ENCODE measurements around the gene TEDDM1.
"Not testable (repeated sequence)": the region's sequence is repeated elsewhere in the genome, so short reads cannot be mapped to it uniquely, and the experiment has no call there.

TEDDM1 gene

GRCh38 chr1:182400567-182400966, at the start of gene TEDDM1:
TEDDM1 (minus strand) TSS chr1:182400667; CDS start chr1:182400485, 182 bp downstream.
- no peak within 1 kb of the TSS for H3K27ac ChIP-seq
- no peak for DNase-seq (ENCODE audit: low read depth, low spot score)

GRCh38 chr1:182450087-182450486, 49.6 kb upstream of the TEDDM1 start, which contains the start of gene RGSL1:
RGSL1 (plus strand) TSS chr1:182450146; CDS start chr1:182450166, 20 bp downstream.
- DNase-seq (ENCODE audit: low read depth, low spot score) = no peak

GRCh38 chr1:182447660-182448059, 47.2 kb upstream of the TEDDM1 start:
- no peak for DNase-seq (ENCODE audit: low read depth, low spot score)
- no peak overlapping the region for H3K27ac ChIP-seq

More at GRCh38 chr1:182450087-182450486, 49.6 kb upstream of the TEDDM1 start, which contains the start of gene RGSL1:
- no peak within 1 kb of the TSS for H3K27ac ChIP-seq

- not testable (repeated sequence) for DNase-seq (ENCODE audit: low read depth, low spot score); H3K27ac ChIP-seq
Observed at GRCh38 chr1:182447124-182447523, 46.7 kb upstream of the TEDDM1 start.

- no peak overlapping the region for H3K27ac ChIP-seq
- DNase-seq (ENCODE audit: low read depth, low spot score) = no peak
Observed at GRCh38 chr1:182446033-182446669, 45.7 kb upstream of the TEDDM1 start.

- DNase-seq (ENCODE audit: low read depth, low spot score) = no peak
- no peak overlapping the region for H3K27ac ChIP-seq
Observed at GRCh38 chr1:182444497-182444896, 44.0 kb upstream of the TEDDM1 start.

- no peak for DNase-seq (ENCODE audit: low read depth, low spot score)
- no peak overlapping the region for H3K27ac ChIP-seq
Observed at GRCh38 chr1:182442333-182442732, 41.9 kb upstream of the TEDDM1 start.

- no peak overlapping the region for H3K27ac ChIP-seq
- DNase-seq (ENCODE audit: low read depth, low spot score) = no peak
Observed at GRCh38 chr1:182441719-182442118, 41.3 kb upstream of the TEDDM1 start.

GRCh38 chr1:182438326-182438725, 37.9 kb upstream of the TEDDM1 start:
- DNase-seq (ENCODE audit: low read depth, low spot score) = no peak

GRCh38 chr1:182433580-182433979, 33.1 kb upstream of the TEDDM1 start:
- no peak for DNase-seq (ENCODE audit: low read depth, low spot score)
- no peak overlapping the region for H3K27ac ChIP-seq

More at GRCh38 chr1:182438326-182438725, 37.9 kb upstream of the TEDDM1 start:
- no peak overlapping the region for H3K27ac ChIP-seq

GRCh38 chr1:182431278-182431677, 30.8 kb upstream of the TEDDM1 start:
- no peak overlapping the region for H3K27ac ChIP-seq
- no peak for DNase-seq (ENCODE audit: low read depth, low spot score)

- no peak overlapping the region for H3K27ac ChIP-seq
- no peak for DNase-seq (ENCODE audit: low read depth, low spot score)
Observed at GRCh38 chr1:182430263-182431068, 30.0 kb upstream of the TEDDM1 start.

- DNase-seq (ENCODE audit: low read depth, low spot score) = no peak
Observed at GRCh38 chr1:182428043-182428442, 27.6 kb upstream of the TEDDM1 start.

GRCh38 chr1:182426442-182427430, 26.3 kb upstream of the TEDDM1 start:
- H3K27ac ChIP-seq = no peak overlapping the region
- DNase-seq (ENCODE audit: low read depth, low spot score) = no peak

More at GRCh38 chr1:182428043-182428442, 27.6 kb upstream of the TEDDM1 start:
- no peak overlapping the region for H3K27ac ChIP-seq

GRCh38 chr1:182415789-182416188, 15.3 kb upstream of the TEDDM1 start:
- H3K27ac ChIP-seq = no peak overlapping the region
- no peak for DNase-seq (ENCODE audit: low read depth, low spot score)

- no peak for DNase-seq (ENCODE audit: low read depth, low spot score)
- no peak overlapping the region for H3K27ac ChIP-seq
Observed at GRCh38 chr1:182413969-182414368, 13.5 kb upstream of the TEDDM1 start.

- H3K27ac ChIP-seq = no peak overlapping the region
- no peak for DNase-seq (ENCODE audit: low read depth, low spot score)
Observed at GRCh38 chr1:182413486-182413885, 13.0 kb upstream of the TEDDM1 start.

GRCh38 chr1:182410620-182411273, 10.3 kb upstream of the TEDDM1 start:
- H3K27ac ChIP-seq = no peak overlapping the region
- no peak for DNase-seq (ENCODE audit: low read depth, low spot score)

- no peak overlapping the region for H3K27ac ChIP-seq
- DNase-seq (ENCODE audit: low read depth, low spot score) = no peak
Observed at GRCh38 chr1:182410138-182410537, 9.7 kb upstream of the TEDDM1 start.
